ENCODE results near the gene CLEC1B.
"Not testable (repeated sequence)": the region's sequence is repeated elsewhere in the genome, so short reads cannot be mapped to it uniquely, and the experiment has no call there.

Gene CLEC1B

GRCh38 chr12:9971181-9971580 lies 27.7 kb downstream of the CLEC1B start, which contains the start of gene CLEC12A:
Gene CLEC12A, plus strand, starts transcription at chr12:9971409. Its CDS starts 188 bp downstream, at chr12:9971597.
- H3K36me3 ChIP-seq (ENCODE audit: control insufficient read depth, insufficient read depth, low read length) = no peaks in the 10 kb centered on the region
- H3K4me1 ChIP-seq (ENCODE audit: control insufficient read depth, insufficient read depth, low read length) = no peaks in the 10 kb centered on the region
- no peak within 1 kb of the TSS for H3K4me3 ChIP-seq (ENCODE audit: low read length)
- no peaks in the 10 kb centered on the region for H3K27me3 ChIP-seq (ENCODE audit: control insufficient read depth, insufficient read depth, low read length)
- H3K9me3 ChIP-seq (ENCODE audit: control insufficient read depth, low read length) = no peaks in the 10 kb centered on the region
- H3K9ac ChIP-seq (ENCODE audit: low read length) = no peak within 1 kb of the TSS

- H3K4me1 ChIP-seq (ENCODE audit: control insufficient read depth, insufficient read depth, low read length) = no peaks in the 10 kb centered on the region
- no peak overlapping the region for H3K4me3 ChIP-seq (ENCODE audit: low read length)
- no peaks in the 10 kb centered on the region for H3K27me3 ChIP-seq (ENCODE audit: control insufficient read depth, insufficient read depth, low read length)
- no peak overlapping the region for H3K9ac ChIP-seq (ENCODE audit: low read length)
- no peaks in the 10 kb centered on the region for H3K9me3 ChIP-seq (ENCODE audit: control insufficient read depth, low read length)
- H3K36me3 ChIP-seq (ENCODE audit: control insufficient read depth, insufficient read depth, low read length) = no peaks in the 10 kb centered on the region
Observed at GRCh38 chr12:9969673-9970072, 29.2 kb downstream of the CLEC1B start.

GRCh38 chr12:9961901-9962300 lies 37.0 kb downstream of the CLEC1B start:
- no peak overlapping the region for H3K4me3 ChIP-seq (ENCODE audit: low read length)
- H3K9me3 ChIP-seq (ENCODE audit: control insufficient read depth, low read length) = no peaks in the 10 kb centered on the region
- H3K9ac ChIP-seq (ENCODE audit: low read length) = no peak overlapping the region
- H3K27me3 ChIP-seq (ENCODE audit: control insufficient read depth, insufficient read depth, low read length) = no peaks in the 10 kb centered on the region
- no peaks in the 10 kb centered on the region for H3K4me1 ChIP-seq (ENCODE audit: control insufficient read depth, insufficient read depth, low read length)
- H3K36me3 ChIP-seq (ENCODE audit: control insufficient read depth, insufficient read depth, low read length) = no peaks in the 10 kb centered on the region

GRCh38 chr12:9961106-9961505 lies 37.8 kb downstream of the CLEC1B start:
- Histone ChIP-seq H3K36me3 (ENCODE audit: control insufficient read depth, insufficient read depth, low read length) (no peaks in the 10 kb centered on the region), H3K27me3 (ENCODE audit: control insufficient read depth, insufficient read depth, low read length) (no peaks in the 10 kb centered on the region), H3K4me3 (ENCODE audit: low read length) (no peak overlapping the region), H3K4me1 (ENCODE audit: control insufficient read depth, insufficient read depth, low read length) (no peaks in the 10 kb centered on the region), H3K9me3 (ENCODE audit: control insufficient read depth, low read length) (no peaks in the 10 kb centered on the region), H3K9ac (ENCODE audit: low read length) (no peak overlapping the region)

GRCh38 chr12:9960590-9960989 lies 38.3 kb downstream of the CLEC1B start:
- Histone ChIP-seq H3K4me1 (ENCODE audit: control insufficient read depth, insufficient read depth, low read length) (no peaks in the 10 kb centered on the region), H3K27me3 (ENCODE audit: control insufficient read depth, insufficient read depth, low read length) (no peaks in the 10 kb centered on the region), H3K9ac (ENCODE audit: low read length) (no peak overlapping the region), H3K9me3 (ENCODE audit: control insufficient read depth, low read length) (no peaks in the 10 kb centered on the region), H3K36me3 (ENCODE audit: control insufficient read depth, insufficient read depth, low read length) (no peaks in the 10 kb centered on the region), H3K4me3 (ENCODE audit: low read length) (no peak overlapping the region)

GRCh38 chr12:9957834-9958233 lies 41.1 kb downstream of the CLEC1B start:
- no peaks in the 10 kb centered on the region for H3K9me3 ChIP-seq (ENCODE audit: control insufficient read depth, low read length)
- H3K27me3 ChIP-seq (ENCODE audit: control insufficient read depth, insufficient read depth, low read length) = no peaks in the 10 kb centered on the region
- H3K36me3 ChIP-seq (ENCODE audit: control insufficient read depth, insufficient read depth, low read length) = no peaks in the 10 kb centered on the region
- H3K4me1 ChIP-seq (ENCODE audit: control insufficient read depth, insufficient read depth, low read length) = no peaks in the 10 kb centered on the region
- H3K4me3 ChIP-seq (ENCODE audit: low read length) = no peak overlapping the region
- H3K9ac ChIP-seq (ENCODE audit: low read length) = no peak overlapping the region

GRCh38 chr12:9952954-9953729 lies 45.8 kb downstream of the CLEC1B start:
- not testable (repeated sequence) for H3K27me3 ChIP-seq (ENCODE audit: control insufficient read depth, insufficient read depth, low read length); H3K36me3 ChIP-seq (ENCODE audit: control insufficient read depth, insufficient read depth, low read length); H3K4me1 ChIP-seq (ENCODE audit: control insufficient read depth, insufficient read depth, low read length); H3K9me3 ChIP-seq (ENCODE audit: control insufficient read depth, low read length); H3K4me3 ChIP-seq (ENCODE audit: low read length); H3K9ac ChIP-seq (ENCODE audit: low read length)

- Histone ChIP-seq H3K36me3 (ENCODE audit: control insufficient read depth, insufficient read depth, low read length) (no peaks in the 10 kb centered on the region), H3K27me3 (ENCODE audit: control insufficient read depth, insufficient read depth, low read length) (no peaks in the 10 kb centered on the region), H3K4me3 (ENCODE audit: low read length) (no peak overlapping the region)
Observed at GRCh38 chr12:9951026-9951675, 47.8 kb downstream of the CLEC1B start.

GRCh38 chr12:9948606-9949296 lies 50.2 kb downstream of the CLEC1B start:
- Histone ChIP-seq H3K36me3 (ENCODE audit: control insufficient read depth, insufficient read depth, low read length) (no peaks in the 10 kb centered on the region), H3K9me3 (ENCODE audit: control insufficient read depth, low read length) (no peaks in the 10 kb centered on the region), H3K9ac (ENCODE audit: low read length) (no peak overlapping the region), H3K27me3 (ENCODE audit: control insufficient read depth, insufficient read depth, low read length) (no peaks in the 10 kb centered on the region), H3K4me1 (ENCODE audit: control insufficient read depth, insufficient read depth, low read length) (no peaks in the 10 kb centered on the region), H3K4me3 (ENCODE audit: low read length) (no peak overlapping the region)

More at GRCh38 chr12:9951026-9951675, 47.8 kb downstream of the CLEC1B start:
- H3K4me1 ChIP-seq (ENCODE audit: control insufficient read depth, insufficient read depth, low read length) = no peaks in the 10 kb centered on the region
- H3K9me3 ChIP-seq (ENCODE audit: control insufficient read depth, low read length) = no peaks in the 10 kb centered on the region
- no peak overlapping the region for H3K9ac ChIP-seq (ENCODE audit: low read length)

GRCh38 chr12:9947674-9948073 lies 51.2 kb downstream of the CLEC1B start:
- Histone ChIP-seq H3K4me1 (ENCODE audit: control insufficient read depth, insufficient read depth, low read length) (no peaks in the 10 kb centered on the region), H3K9me3 (ENCODE audit: control insufficient read depth, low read length) (no peaks in the 10 kb centered on the region), H3K4me3 (ENCODE audit: low read length) (no peak overlapping the region), H3K27me3 (ENCODE audit: control insufficient read depth, insufficient read depth, low read length) (no peaks in the 10 kb centered on the region), H3K36me3 (ENCODE audit: control insufficient read depth, insufficient read depth, low read length) (no peaks in the 10 kb centered on the region), H3K9ac (ENCODE audit: low read length) (no peak overlapping the region)

GRCh38 chr12:9944391-9944790 lies 54.5 kb downstream of the CLEC1B start:
- no peaks in the 10 kb centered on the region for H3K4me1 ChIP-seq (ENCODE audit: control insufficient read depth, insufficient read depth, low read length)
- no peak overlapping the region for H3K4me3 ChIP-seq (ENCODE audit: low read length)
- H3K9ac ChIP-seq (ENCODE audit: low read length) = no peak overlapping the region
- no peaks in the 10 kb centered on the region for H3K27me3 ChIP-seq (ENCODE audit: control insufficient read depth, insufficient read depth, low read length)
- H3K9me3 ChIP-seq (ENCODE audit: control insufficient read depth, low read length) = no peaks in the 10 kb centered on the region
- H3K36me3 ChIP-seq (ENCODE audit: control insufficient read depth, insufficient read depth, low read length) = no peaks in the 10 kb centered on the region

GRCh38 chr12:9943240-9943639 lies 55.7 kb downstream of the CLEC1B start:
- Histone ChIP-seq H3K27me3 (ENCODE audit: control insufficient read depth, insufficient read depth, low read length) (no peaks in the 10 kb centered on the region), H3K9me3 (ENCODE audit: control insufficient read depth, low read length) (no peaks in the 10 kb centered on the region), H3K4me1 (ENCODE audit: control insufficient read depth, insufficient read depth, low read length) (no peaks in the 10 kb centered on the region), H3K4me3 (ENCODE audit: low read length) (no peak overlapping the region), H3K9ac (ENCODE audit: low read length) (no peak overlapping the region), H3K36me3 (ENCODE audit: control insufficient read depth, insufficient read depth, low read length) (no peaks in the 10 kb centered on the region)
